H1 (cell line): ENCODE results near the gene IDUA. TPM values are rescaled to one million over a fixed set of nuclear protein-coding genes. Genes with fewer than 3 reads are reported as not detected.

Experiments
- CTCF ChIA-PET: fragments of 300-600 bp; sonication (Branson Sonifier 250); formaldehyde crosslinking; loops from one replicate; lab custom pipeline; 2021; ENCODE audit not compliant: partially characterized antibody; lab: Charles Lee
- POLR2A ChIA-PET: fragments of 300-600 bp; sonication (Branson Sonifier 250); formaldehyde crosslinking; loops from one replicate; lab custom pipeline; 2021; ENCODE audit warnings: inconsistent platforms; ENCODE audit not compliant: partially characterized antibody; lab: Charles Lee
- DNase-seq, 2 experiments: peaks; one replicate each; pipeline versions ENCODE4 v3.0.0 to v3.0.0-alpha.2; 2010 to 2022; ENCODE audit warnings: low spot score in 2 of 2, low read depth in 1 of 2, mixed read lengths in 1 of 2
- FAIRE-seq: peaks from 2 replicates; lab custom pipeline; 2011; peaks lifted over from hg19 to GRCh38; lab: Jason Lieb, UNC
- H2AFZ ChIP-seq: 2 replicates; pipeline ENCODE4 v1.8.1; 2012; ENCODE audit warnings: low read length, inconsistent platforms
- H2AK5ac ChIP-seq: 2 replicates; pipeline ENCODE4 v1.6.1; 2013; ENCODE audit warnings: low read depth, low read length
- H2BK120ac ChIP-seq: replicated peaks from 2 replicates; pipeline ENCODE3; 2013; ENCODE audit warnings: low read depth, low read length, inconsistent platforms
- H2BK12ac ChIP-seq: 2 replicates; pipeline ENCODE4 v1.6.1; 2013; ENCODE audit warnings: low read depth, low read length
- H2BK15ac ChIP-seq: 2 replicates; pipeline ENCODE4 v1.6.1; 2013; ENCODE audit warnings: low read length
- H2BK20ac ChIP-seq: 2 replicates; pipeline ENCODE4 v1.6.1; 2013; ENCODE audit warnings: low read length
- H2BK5ac ChIP-seq: 2 replicates; pipeline ENCODE4 v1.6.1; 2013; ENCODE audit warnings: low read depth, low read length
- H3K14ac ChIP-seq: 2 replicates; pipeline ENCODE4 v1.6.1; 2013; ENCODE audit warnings: inconsistent platforms; ENCODE audit not compliant: insufficient read length
- H3K18ac ChIP-seq: 2 replicates; pipeline ENCODE4 v1.6.1; 2013; ENCODE audit warnings: low read length; ENCODE audit errors: extremely low read depth
- H3K23ac ChIP-seq: 2 replicates; pipeline ENCODE4 v1.6.1; 2013; ENCODE audit warnings: inconsistent platforms; ENCODE audit not compliant: insufficient read length
- H3K23me2 ChIP-seq: 2 replicates; pipeline ENCODE4 v1.6.1; 2013; ENCODE audit warnings: low read depth, low read length
- H3K27ac ChIP-seq: 2 replicates; pipeline ENCODE4 v1.6.1; 2011; ENCODE audit warnings: low read depth, low read length, inconsistent platforms
- H3K27me3 ChIP-seq, 4 experiments: replicated peaks in 1 of 4; 1 replicate in 1 of 4; 2 replicates in 3 of 4; pipeline versions ENCODE4 v1.6.1 to v1.8.1; 2011 to 2013; ENCODE audit warnings: low read length in 3 of 4, mild to moderate bottlenecking in 3 of 4, inconsistent platforms in 2 of 4, mixed read lengths in 2 of 4, moderate library complexity in 1 of 4; ENCODE audit not compliant: control insufficient read depth in 3 of 4, insufficient read depth in 3 of 4; ENCODE audit errors: extremely low read depth in 1 of 4
- H3K36me3 ChIP-seq, 4 experiments: 2 replicates each; pipeline versions ENCODE4 v1.6.1 to v1.8.1; 2011 to 2013; ENCODE audit warnings: mild to moderate bottlenecking in 4 of 4, low read length in 3 of 4, moderate library complexity in 2 of 4, control low read depth in 1 of 4, inconsistent platforms in 1 of 4; ENCODE audit not compliant: insufficient read depth in 4 of 4, control insufficient read depth in 2 of 4
- H3K4ac ChIP-seq: replicated peaks from 2 replicates; pipeline ENCODE3; 2013; ENCODE audit warnings: low read length, low read depth, mixed read lengths, inconsistent platforms; ENCODE audit not compliant: insufficient read length
- H3K4me1 ChIP-seq, 4 experiments: replicated peaks in 1 of 4; 1 replicate in 1 of 4; 2 replicates in 3 of 4; pipeline versions ENCODE4 v1.6.1 to v1.8.1; 2011 to 2013; ENCODE audit warnings: low read length in 3 of 4, inconsistent platforms in 2 of 4, mixed read lengths in 1 of 4; ENCODE audit not compliant: insufficient read depth in 4 of 4, control insufficient read depth in 3 of 4
- H3K4me2 ChIP-seq, 2 experiments: 2 replicates each; pipeline versions ENCODE4 v1.6.1 to v1.8.1; 2011 to 2013; ENCODE audit warnings: low read depth in 2 of 2, low read length in 2 of 2, control low read depth in 1 of 2, inconsistent platforms in 1 of 2, mild to moderate bottlenecking in 1 of 2; ENCODE audit not compliant: insufficient read depth in 1 of 2
- H3K4me3 ChIP-seq, 4 experiments: fragments of 200-600, 300-600 bp in 1 of 4; sonication (generic), shearing (Covaris generic), sonication (Bioruptor Twin) in 1 of 4; 2 replicates each; pipeline versions ENCODE4 v1.5.1 to v1.8.1; 2011 to 2016; ENCODE audit warnings: low read length in 4 of 4, low read depth in 3 of 4, control low read depth in 2 of 4, inconsistent platforms in 2 of 4, mild to moderate bottlenecking in 2 of 4, mixed read lengths in 1 of 4, moderate library complexity in 1 of 4; ENCODE audit not compliant: insufficient read depth in 2 of 4; ENCODE audit errors: extremely low read depth in 1 of 4
- H3K56ac ChIP-seq: replicated peaks from 2 replicates; pipeline ENCODE3; 2013; ENCODE audit warnings: low read depth, mild to moderate bottlenecking, mixed read lengths, low read length, inconsistent platforms; ENCODE audit not compliant: insufficient read length
- H3K79me1 ChIP-seq: 2 replicates; pipeline ENCODE4 v1.6.1; 2013; ENCODE audit warnings: low read depth, low read length, control low read depth
- H3K79me2 ChIP-seq, 2 experiments: 2 replicates each; pipeline versions ENCODE4 v1.6.1 to v1.8.1; 2012 to 2013; ENCODE audit warnings: low read length in 2 of 2, mild to moderate bottlenecking in 2 of 2, inconsistent platforms in 1 of 2; ENCODE audit not compliant: insufficient read depth in 2 of 2, control insufficient read depth in 1 of 2
- H3K9ac ChIP-seq, 4 experiments: replicated peaks in 1 of 4; 1 replicate in 1 of 4; 2 replicates in 3 of 4; pipeline versions ENCODE4 v1.6.1 to v1.8.1; 2011 to 2013; ENCODE audit warnings: low read depth in 3 of 4, low read length in 3 of 4, control low read depth in 2 of 4, mild to moderate bottlenecking in 2 of 4, moderate library complexity in 2 of 4, inconsistent platforms in 1 of 4; ENCODE audit errors: extremely low read depth in 1 of 4
- H3K9me3 ChIP-seq, 2 experiments: 2 replicates each; pipeline versions ENCODE4 v1.6.1 to v1.8.1; 2012 to 2013; ENCODE audit warnings: mild to moderate bottlenecking in 2 of 2, moderate library complexity in 2 of 2, control low read depth in 1 of 2, inconsistent platforms in 1 of 2, low read depth in 1 of 2, low read length in 1 of 2, mixed read lengths in 1 of 2; ENCODE audit not compliant: insufficient read depth in 2 of 2
- H4K20me1 ChIP-seq, 2 experiments: replicated peaks in 1 of 2; 2 replicates each; pipeline versions ENCODE3 to v1.8.1; 2011 to 2013; ENCODE audit warnings: inconsistent platforms in 2 of 2, low read length in 2 of 2, mild to moderate bottlenecking in 1 of 2; ENCODE audit not compliant: insufficient read depth in 2 of 2, control insufficient read depth in 1 of 2
- H4K5ac ChIP-seq: 2 replicates; pipeline ENCODE4 v1.6.1; 2013; ENCODE audit warnings: low read length, low read depth, mixed read lengths, inconsistent platforms; ENCODE audit not compliant: insufficient read length
- H4K8ac ChIP-seq: 2 replicates; pipeline ENCODE4 v1.8.0; 2013; ENCODE audit warnings: mild to moderate bottlenecking, moderate library complexity, low read length, inconsistent platforms; ENCODE audit not compliant: insufficient read depth; ENCODE audit errors: extremely low read depth
- H4K91ac ChIP-seq: replicated peaks from 2 replicates; pipeline ENCODE3; 2013; ENCODE audit warnings: low read length, mixed read lengths, inconsistent platforms; ENCODE audit not compliant: insufficient read length
- KDM5A ChIP-seq: fragments of 200-600 bp; IDR thresholded peaks from 2 replicates; pipeline ENCODE4 v1.7.1; 2012; ENCODE audit warnings: mild to moderate bottlenecking, low read length, inconsistent platforms, mixed read lengths
- WGBS, 2 experiments: shearing (Covaris generic) in 1 of 2; methylation state at CpG; one replicate each; pipeline versions ENCODE4 v1.1.6 to v1.1.7; 2013 to 2015; ENCODE audit warnings: low lambda C conversion rate in 2 of 2, mixed read lengths in 2 of 2, inconsistent platforms in 1 of 2, low coverage in 1 of 2, missing lambda C conversion rate in 1 of 2; ENCODE audit not compliant: insufficient replicate concordance in 2 of 2, insufficient coverage in 1 of 2, insufficient read length in 1 of 2; ENCODE audit errors: extremely low coverage in 1 of 2, missing lambda C conversion rate in 1 of 2; 5-methylcytosine and 5-hydroxymethylcytosine counted together
- polyA plus RNA-seq, 7 experiments: library from polyadenylated mRNA; depleted of rRNA in 3 of 7; stranded (reverse) in 5 of 7; unstranded in 2 of 7; fragments of >200 nt in 5 of 7; fragments of 200-250 nt in 2 of 7; gene quantifications; 1 replicate in 5 of 7; 2 replicates in 1 of 7; 4 replicates in 1 of 7; pipeline versions ENCODE4 v1.2.1 to v1.2.3, GENCODE V29; 2011 to 2013; ENCODE audit warnings: missing spikeins in 2 of 7, mixed read lengths in 2 of 7
- total RNA-seq: library from RNA; stranded (reverse); fragmentation: NEBNext Ultra II Directional; extraction: Animal tissue kit (Norgen Biotek cat#: 25700); gene quantifications from 2 replicates; pipeline ENCODE4 v1.2.1, GENCODE V29; 2021

The IDUA gene
- total and polyA plus RNA-seq, 2 of the 8 experiments (the other 6 are each of a cell fraction or from before 2014, with no cell fraction given): 2.8 to 4.8 TPM

DNA sequence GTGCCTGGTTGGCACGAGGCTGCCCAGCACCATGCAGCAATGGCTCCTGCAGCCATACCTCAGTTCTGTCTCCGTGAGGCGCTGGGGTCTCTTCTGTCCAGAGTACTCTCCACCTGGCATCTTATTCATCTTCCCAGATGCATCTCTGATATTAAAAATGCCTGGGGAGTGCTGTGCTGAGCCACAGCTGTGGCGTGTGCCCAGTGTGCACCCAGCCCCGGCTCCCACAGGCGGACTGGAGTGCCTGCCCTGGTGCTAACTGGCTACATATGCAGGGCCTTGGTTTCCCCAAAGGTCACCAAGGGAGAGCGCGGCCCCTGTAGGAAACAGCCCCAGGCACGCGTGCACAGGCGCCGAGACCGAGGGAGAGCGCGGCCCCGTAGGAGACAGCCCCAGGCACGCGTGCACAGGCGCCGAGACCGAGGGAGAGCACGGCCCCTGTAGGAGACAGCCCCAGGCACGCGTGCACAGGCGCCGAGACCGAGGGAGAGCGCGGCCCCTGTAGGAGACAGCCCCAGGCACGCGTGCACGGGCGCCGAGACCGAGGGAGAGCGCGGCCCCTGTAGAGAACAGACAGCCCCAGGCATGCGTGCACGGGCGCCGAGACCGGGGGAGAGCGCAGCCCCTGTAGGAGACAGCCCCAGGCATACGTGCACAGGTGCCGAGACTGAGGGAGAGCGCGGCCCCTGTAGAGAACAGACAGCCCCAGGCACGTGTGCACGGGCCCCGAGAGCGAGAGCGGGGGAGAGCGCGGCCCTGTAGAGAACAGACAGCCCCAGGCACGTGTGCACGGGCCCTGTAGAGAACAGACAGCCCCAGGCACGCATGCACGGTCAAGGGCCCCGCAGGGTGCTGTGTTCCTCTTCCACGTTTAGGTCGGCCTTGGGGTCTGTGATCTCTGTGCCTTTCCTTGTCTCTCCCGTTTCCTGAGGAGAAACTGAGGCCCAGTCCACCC is 40.0 kb upstream of the IDUA start:
- peak in 1 of 2 experiments; percentile 45 for DNase-seq
- 80% methylated on average over 51 of the region's 62 CpGs; no CpG with 5 or more reads in 1 of the 2 experiments for WGBS, 2 experiments
- no peak for FAIRE-seq
- no peak for TF ChIP-seq KDM5A

More for the DNA sequence above, 40.0 kb upstream of the IDUA start:
- H2BK12ac ChIP-seq: no peak overlapping the region
- ChIA-PET CTCF (no interaction called here), POLR2A (interaction anchor here (1.2 to 1.7 kb wide), 2 partner anchors 12 to 15 kb away, joined by 4 read pairs; partner anchors contain the start of genes GAK and TMEM175)
- no peak overlapping the region for H4K91ac ChIP-seq
- H4K20me1 ChIP-seq: peaks cover 0 to 2% of the 10 kb centered on the region in 2 experiments
- H2BK120ac ChIP-seq: no peak overlapping the region
- H3K4me3 ChIP-seq: no peak overlapping the region
- no peaks in the 10 kb centered on the region for H3K9me3 ChIP-seq
- H3K79me2 ChIP-seq: no peaks in the 10 kb centered on the region
- H3K27ac ChIP-seq: no peak overlapping the region
- H3K23me2 ChIP-seq: peaks cover 6% of the 10 kb centered on the region; the same call in 1 of the 2 replicates
- H2AK5ac ChIP-seq: no peak overlapping the region
- peak overlapping the region; percentile 78; the same call in 1 of the 2 replicates for H4K8ac ChIP-seq
- no peak overlapping the region for H3K14ac ChIP-seq
- no peak overlapping the region for H3K9ac ChIP-seq
- H3K56ac ChIP-seq: no peak overlapping the region
- H3K27me3 ChIP-seq: peaks cover 0 to 11% (median 6%) of the 10 kb centered on the region in 4 experiments; a peak in 4 of 7 replicates
- no peak overlapping the region for H2BK20ac ChIP-seq
- no peak overlapping the region; the same call in 1 of the 2 replicates for H3K18ac ChIP-seq
- no peaks in the 10 kb centered on the region for H3K79me1 ChIP-seq
- H2BK5ac ChIP-seq: no peak overlapping the region
- H2AFZ ChIP-seq: no peak overlapping the region
- H3K23ac ChIP-seq: no peak overlapping the region
- H3K36me3 ChIP-seq: no peaks in the 10 kb centered on the region
- no peak overlapping the region for H3K4ac ChIP-seq
- no peak overlapping the region for H4K5ac ChIP-seq
- peaks cover 3 to 10% (median 8%) of the 10 kb centered on the region in 4 experiments for H3K4me1 ChIP-seq
- no peak overlapping the region for H2BK15ac ChIP-seq
- peak overlapping the region in 1 of 2 experiments; percentile 33; a peak in 1 of 4 replicates for H3K4me2 ChIP-seq
